Activated CD4-positive, alpha-beta memory T cell treated with anti-CD3 and anti-CD28 coated beads for 36 hours (primary cell): ENCODE data around the gene TCF15. TPM values are rescaled to one million over a fixed set of nuclear protein-coding genes. Genes with fewer than 3 reads are reported as not detected.

Experiments
- CTCF ChIA-PET: fragments of 350-600 bp; sonication (Branson Sonifier 250); formaldehyde crosslinking; loops from one replicate; lab custom pipeline; 2021; ENCODE audit warnings: antibody characterized with exemption, inconsistent platforms; lab: Charles Lee
- POLR2A ChIA-PET: fragments of 350-600 bp; sonication (Branson Sonifier 250); formaldehyde crosslinking; loops from one replicate; lab custom pipeline; 2021; ENCODE audit warnings: antibody characterized with exemption; lab: Charles Lee
- DNase-seq: peaks from one replicate; pipeline ENCODE4 v3.0.0-alpha.2; 2020
- H3K27ac Mint-ChIP-seq: one replicate; pipeline ENCODE4 v1.8.0; 2021; ENCODE audit warnings: mixed read lengths
- H3K27me3 Mint-ChIP-seq: one replicate; pipeline ENCODE4 v1.8.0; 2021; ENCODE audit warnings: mixed read lengths
- H3K36me3 Mint-ChIP-seq: one replicate; pipeline ENCODE4 v1.8.0; 2021; ENCODE audit warnings: mixed read lengths
- H3K4me1 Mint-ChIP-seq: one replicate; pipeline ENCODE4 v1.8.0; 2021; ENCODE audit warnings: low read depth, mixed read lengths
- H3K4me3 Mint-ChIP-seq: one replicate; pipeline ENCODE4 v1.8.0; 2021; ENCODE audit warnings: mild to moderate bottlenecking, mixed read lengths
- H3K9me3 Mint-ChIP-seq: one replicate; pipeline ENCODE4 v1.8.0; 2021; ENCODE audit warnings: mixed read lengths
- intact Hi-C: fragments of 100-400 bp; cut with micrococcal nuclease; formaldehyde crosslinking; loops from one replicate; pipeline ENCODE4 v1.15.1; 2023
- total RNA-seq, 2 experiments: library from RNA; stranded (reverse); gene quantifications; one replicate each; pipeline ENCODE4 v1.2.3, GENCODE V29; 2021

TCF15 gene
- total RNA-seq, 2 experiments from 2014 or later, result not detected

GRCh38 chr20:640674-641515 lies 30.8 kb upstream of the TCF15 start:
- ChIA-PET CTCF (no interaction called here), POLR2A (no interaction called here)
- no peak overlapping the region for H3K4me3 Mint-ChIP-seq
- intact Hi-C loops, result no loop called here
- H3K36me3 Mint-ChIP-seq, result no peaks in the 10 kb centered on the region
- H3K4me1 Mint-ChIP-seq, result peaks cover 11% of the 10 kb centered on the region
- no peak overlapping the region for H3K27ac Mint-ChIP-seq
- peaks cover 13% of the 10 kb centered on the region for H3K27me3 Mint-ChIP-seq
- no peaks in the 10 kb centered on the region for H3K9me3 Mint-ChIP-seq
- no peak for DNase-seq

GRCh38 chr20:638579-638978 lies 28.5 kb upstream of the TCF15 start:
- H3K27ac Mint-ChIP-seq, result no peak overlapping the region
- DNase-seq, result no peak
- H3K36me3 Mint-ChIP-seq, result no peaks in the 10 kb centered on the region
- ChIA-PET POLR2A (no interaction called here), CTCF (no interaction called here)
- intact Hi-C loops, result no loop called here
- H3K27me3 Mint-ChIP-seq, result peaks cover 12% of the 10 kb centered on the region
- no peak overlapping the region for H3K4me3 Mint-ChIP-seq
- peaks cover 6% of the 10 kb centered on the region for H3K4me1 Mint-ChIP-seq
- no peaks in the 10 kb centered on the region for H3K9me3 Mint-ChIP-seq

DNA sequence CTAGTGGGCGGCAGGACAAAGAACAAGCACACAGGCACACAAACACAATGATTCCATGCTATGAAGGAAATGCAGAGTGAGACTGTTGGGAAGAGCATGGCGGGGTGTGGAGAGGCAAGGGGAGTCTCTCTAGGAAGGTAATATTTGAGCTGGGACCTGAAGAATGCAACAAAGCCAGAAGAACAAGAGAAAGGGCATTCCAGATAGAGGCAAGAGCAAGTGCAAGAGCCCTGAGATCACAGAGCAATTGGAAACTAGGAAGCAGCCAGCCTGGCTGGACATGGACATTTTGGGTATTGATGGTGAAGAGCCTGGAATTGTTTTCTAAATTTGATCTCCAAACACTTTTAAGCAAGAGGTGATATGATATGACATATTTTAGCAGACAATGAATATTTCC lies 27.4 kb upstream of the TCF15 start:
- ChIA-PET POLR2A (no interaction called here), CTCF (interaction anchor here (1.0 kb wide), 1 partner anchor 8 kb away, joined by 4 read pairs; no protein-coding TSS in a partner anchor)
- DNase-seq, result no peak
- Mint-ChIP-seq H3K4me3 (no peak overlapping the region), H3K27ac (no peak overlapping the region), H3K27me3 (peaks cover 3% of the 10 kb centered on the region), H3K9me3 (no peaks in the 10 kb centered on the region), H3K4me1 (peaks cover 2% of the 10 kb centered on the region), H3K36me3 (no peaks in the 10 kb centered on the region)
- intact Hi-C loops, result no loop called here

DNA sequence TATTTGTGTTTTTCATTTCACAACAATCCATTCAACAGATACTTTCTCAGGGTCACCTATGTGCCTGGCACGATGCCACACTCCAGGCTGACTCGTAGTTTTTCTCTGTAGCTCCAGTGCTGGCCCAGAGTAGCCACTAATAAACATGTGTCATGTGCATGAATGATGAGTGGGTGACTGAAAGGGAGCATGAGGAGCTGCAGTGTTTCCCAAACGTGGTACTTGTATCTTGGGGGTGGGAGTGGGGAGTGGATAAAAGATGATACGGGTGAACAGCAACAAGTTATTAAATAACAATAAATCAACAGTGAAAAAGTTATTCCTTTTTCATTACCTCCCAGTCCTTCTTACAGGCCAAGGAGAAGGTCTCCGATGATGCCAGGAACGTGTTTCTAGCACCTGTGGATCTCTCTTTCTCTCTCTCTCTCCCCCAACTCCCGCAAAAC lies 25.8 kb upstream of the TCF15 start:
- ChIA-PET CTCF (interaction anchor here (1.4 to 1.5 kb wide), 2 partner anchors 9 to 31 kb away, joined by 4 read pairs; no protein-coding TSS in a partner anchor), POLR2A (no interaction called here)
- Mint-ChIP-seq H3K4me1 (no peaks in the 10 kb centered on the region), H3K36me3 (no peaks in the 10 kb centered on the region), H3K27me3 (peaks cover 3% of the 10 kb centered on the region), H3K9me3 (no peaks in the 10 kb centered on the region), H3K27ac (no peak overlapping the region), H3K4me3 (no peak overlapping the region)
- DNase-seq, result no peak
- intact Hi-C loops, result no loop called here

DNA sequence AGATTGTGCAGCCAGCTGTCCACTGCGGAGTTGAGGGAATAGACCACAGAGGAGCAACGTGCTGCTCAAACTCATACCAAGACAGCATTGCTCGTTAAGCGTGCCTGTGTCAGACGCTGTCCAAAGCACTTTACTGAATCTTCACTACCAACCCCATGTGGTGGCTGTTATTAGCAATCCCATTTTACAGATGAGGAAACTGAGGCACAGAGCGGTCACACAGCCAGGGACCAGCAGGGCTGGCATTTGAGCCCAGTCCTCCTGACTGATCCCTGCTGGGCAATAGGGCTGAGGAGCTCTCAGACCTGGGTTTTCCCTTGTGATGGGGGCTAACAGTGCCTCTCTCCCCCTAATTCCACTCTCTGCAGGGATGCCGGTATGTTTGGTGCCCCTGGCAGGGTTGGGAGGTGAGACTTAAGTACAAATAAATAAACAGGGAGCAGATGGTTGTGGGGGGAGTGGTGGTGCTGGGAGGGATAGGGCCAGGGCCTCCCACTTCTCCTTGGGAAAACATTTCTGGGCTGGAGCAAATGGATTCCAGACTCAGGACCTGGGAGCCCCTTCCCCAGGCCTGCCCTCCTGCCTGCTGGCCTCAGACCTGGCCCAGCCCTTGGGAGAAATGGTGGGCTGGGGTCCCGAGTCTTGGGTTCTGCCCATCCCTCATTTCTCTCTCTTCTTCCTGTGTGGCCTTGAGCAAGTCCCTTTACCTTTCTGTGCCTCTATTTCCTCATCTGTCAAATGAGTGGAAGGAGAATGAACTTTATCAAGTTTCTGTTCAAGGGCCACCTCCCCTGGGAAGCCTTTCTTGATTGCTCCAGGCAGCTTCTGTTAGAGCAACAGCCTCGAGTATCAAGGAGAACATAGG lies 25.2 kb upstream of the TCF15 start:
- intact Hi-C loops, result no loop called here
- Mint-ChIP-seq H3K27me3 (peaks cover 6% of the 10 kb centered on the region), H3K36me3 (no peaks in the 10 kb centered on the region), H3K4me1 (no peaks in the 10 kb centered on the region), H3K9me3 (no peaks in the 10 kb centered on the region), H3K4me3 (no peak overlapping the region), H3K27ac (no peak overlapping the region)
- no peak for DNase-seq
- ChIA-PET CTCF (interaction anchor here (1.4 to 1.5 kb wide), 2 partner anchors 10 to 32 kb away, joined by 4 read pairs; no protein-coding TSS in a partner anchor), POLR2A (no interaction called here)

DNA sequence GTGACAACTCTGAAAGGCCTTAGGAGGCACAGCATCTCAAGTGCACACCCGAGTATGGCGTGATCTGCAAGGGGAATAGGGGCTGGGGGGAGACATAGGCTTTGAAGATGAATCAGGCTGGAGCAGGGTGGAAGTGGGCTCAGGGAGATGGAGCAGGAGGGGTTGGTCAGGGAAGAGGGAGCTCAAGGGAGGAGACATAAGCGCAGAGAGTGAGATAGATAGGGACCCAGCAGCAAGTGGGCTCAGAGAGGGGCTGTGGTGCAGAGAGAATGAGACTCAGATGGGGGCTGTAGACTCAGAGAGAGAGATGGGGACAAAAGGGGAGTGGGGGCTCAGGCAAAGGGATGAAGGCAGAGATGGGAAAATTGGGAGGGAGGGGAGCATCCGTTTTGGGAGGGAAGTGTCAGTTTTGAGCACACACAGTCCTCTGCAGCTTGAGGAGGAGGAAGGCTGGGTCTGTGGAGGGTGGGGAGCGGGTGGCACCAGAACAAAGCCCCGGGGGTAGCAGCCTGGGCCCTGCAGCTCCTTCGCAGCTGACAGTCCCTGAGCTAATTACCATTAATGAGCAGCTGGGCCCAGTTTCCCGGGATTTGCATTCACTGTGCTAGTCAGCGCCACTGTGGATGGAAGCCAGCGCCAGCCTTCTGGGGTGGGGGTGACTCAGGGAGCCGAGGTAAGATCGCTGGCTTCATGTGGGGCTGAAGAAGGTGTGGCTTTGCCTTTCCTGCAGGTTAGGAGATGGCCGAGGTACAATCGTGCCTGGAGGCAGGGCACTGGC lies 24.2 kb upstream of the TCF15 start:
- H3K4me1 Mint-ChIP-seq, result no peaks in the 10 kb centered on the region

DNA sequence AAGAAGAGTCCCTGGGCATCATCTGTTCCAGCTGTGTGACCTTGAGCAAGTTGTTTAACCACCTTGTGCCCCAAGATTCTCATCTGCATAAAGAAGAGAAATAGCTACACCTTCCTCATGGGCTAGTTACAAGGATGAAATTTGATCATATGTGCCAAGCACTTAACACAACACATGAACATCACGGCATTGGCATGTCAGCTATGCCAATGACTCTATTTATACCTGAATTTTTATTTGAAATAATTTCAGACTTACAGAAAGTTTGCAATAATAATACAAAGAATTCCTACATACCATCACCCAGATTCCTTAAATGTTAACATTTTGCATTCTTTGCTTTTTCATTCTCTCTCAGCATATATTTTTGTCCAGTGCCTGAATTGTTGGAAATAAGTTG lies 21.0 kb upstream of the TCF15 start:
- no peak for DNase-seq
- H3K36me3 Mint-ChIP-seq, result no peaks in the 10 kb centered on the region
- ChIA-PET POLR2A (no interaction called here), CTCF (interaction anchor here (1.1 kb wide), 1 partner anchor 14 kb away, joined by 5 read pairs; no protein-coding TSS in a partner anchor)
- no peak overlapping the region for H3K4me3 Mint-ChIP-seq
- H3K27me3 Mint-ChIP-seq, result peaks cover 11% of the 10 kb centered on the region
- H3K27ac Mint-ChIP-seq, result no peak overlapping the region
- H3K4me1 Mint-ChIP-seq, result no peaks in the 10 kb centered on the region
- no peaks in the 10 kb centered on the region for H3K9me3 Mint-ChIP-seq
- intact Hi-C loops, result no loop called here

More for the DNA sequence above, 24.2 kb upstream of the TCF15 start:
- H3K9me3 Mint-ChIP-seq, result no peaks in the 10 kb centered on the region
- ChIA-PET CTCF (no interaction called here), POLR2A (no interaction called here)
- H3K36me3 Mint-ChIP-seq, result no peaks in the 10 kb centered on the region
- H3K27me3 Mint-ChIP-seq, result peaks cover 9% of the 10 kb centered on the region
- no peak for DNase-seq
- no peak overlapping the region for H3K4me3 Mint-ChIP-seq
- intact Hi-C loops, result no loop called here
- H3K27ac Mint-ChIP-seq, result no peak overlapping the region

DNA sequence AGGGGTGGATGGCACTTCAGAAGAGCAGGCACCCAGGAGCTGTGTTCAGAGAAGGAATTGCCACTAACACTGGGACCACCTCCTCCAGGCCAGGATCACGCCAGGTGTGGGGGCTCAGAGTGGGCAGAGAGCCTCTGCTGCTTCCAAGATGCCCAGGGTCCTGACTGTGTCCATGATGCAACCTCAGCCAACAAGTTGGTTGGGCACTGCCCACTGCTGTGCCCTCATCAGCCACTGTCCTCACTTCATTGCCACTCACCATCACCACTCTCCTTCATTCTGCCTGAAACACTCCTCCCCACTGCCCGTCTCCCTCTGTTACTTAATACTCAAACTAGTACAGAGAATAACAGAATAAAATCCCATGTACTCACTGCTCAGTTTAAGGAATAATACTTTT lies 16.5 kb upstream of the TCF15 start:
- DNase-seq, result no peak
- Mint-ChIP-seq H3K4me3 (no peak overlapping the region), H3K4me1 (no peaks in the 10 kb centered on the region), H3K36me3 (no peaks in the 10 kb centered on the region), H3K27ac (no peak overlapping the region), H3K27me3 (peaks cover 19% of the 10 kb centered on the region), H3K9me3 (no peaks in the 10 kb centered on the region)
- CTCF ChIA-PET, result interaction anchor here (1.3 kb wide), 1 partner anchor 19 kb away, joined by 4 read pairs; no protein-coding TSS in a partner anchor
- intact Hi-C loops, result no loop called here
- POLR2A ChIA-PET, result no interaction called here

DNA sequence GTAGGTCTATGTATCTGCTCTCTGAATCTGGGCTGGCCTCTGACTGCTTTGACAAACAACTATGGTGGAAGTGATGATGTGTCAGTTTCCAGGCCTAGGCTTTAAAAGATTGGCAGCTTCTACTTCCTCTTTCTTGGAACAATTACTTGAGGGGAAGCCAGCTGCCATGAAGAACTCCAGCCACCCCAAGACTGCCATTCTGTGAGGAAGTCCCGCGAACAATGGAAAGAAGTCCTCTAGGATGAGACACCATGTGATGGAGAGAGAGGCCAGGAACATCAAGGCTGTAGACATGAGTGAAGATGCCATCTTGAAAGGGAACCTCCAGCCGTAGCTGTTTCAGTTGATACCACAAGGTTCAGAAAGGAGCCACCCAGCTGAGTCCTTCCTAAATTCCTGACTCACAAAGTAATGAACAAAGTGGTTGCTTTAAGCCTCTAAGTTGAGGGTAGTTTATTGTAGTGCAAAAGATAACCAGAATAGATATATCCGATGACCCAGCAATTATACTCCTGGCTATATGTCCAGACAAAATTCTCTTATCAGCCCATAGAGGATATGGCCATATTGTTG lies 15.3 kb upstream of the TCF15 start:
- Mint-ChIP-seq H3K27me3 (peaks cover 23% of the 10 kb centered on the region), H3K4me3 (no peak overlapping the region), H3K27ac (no peak overlapping the region), H3K9me3 (no peaks in the 10 kb centered on the region), H3K36me3 (no peaks in the 10 kb centered on the region), H3K4me1 (no peaks in the 10 kb centered on the region)
- ChIA-PET POLR2A (no interaction called here), CTCF (interaction anchor here (1.0 kb wide), 1 partner anchor 11 kb away, joined by 3 read pairs; no protein-coding TSS in a partner anchor)
- intact Hi-C loops, result no loop called here
- DNase-seq, result no peak

GRCh38 chr20:623704-624103 lies 13.6 kb upstream of the TCF15 start:
- H3K9me3 Mint-ChIP-seq, result no peaks in the 10 kb centered on the region
- H3K27ac Mint-ChIP-seq, result no peak overlapping the region
- H3K36me3 Mint-ChIP-seq, result no peaks in the 10 kb centered on the region
- ChIA-PET POLR2A (no interaction called here), CTCF (interaction anchor here (1.6 kb wide), 1 partner anchor 22 kb away, joined by 5 read pairs; no protein-coding TSS in a partner anchor)
- DNase-seq, result no peak
- peaks cover 27% of the 10 kb centered on the region for H3K27me3 Mint-ChIP-seq
- no peak overlapping the region for H3K4me3 Mint-ChIP-seq
- H3K4me1 Mint-ChIP-seq, result no peaks in the 10 kb centered on the region
- intact Hi-C loops, result no loop called here

DNA sequence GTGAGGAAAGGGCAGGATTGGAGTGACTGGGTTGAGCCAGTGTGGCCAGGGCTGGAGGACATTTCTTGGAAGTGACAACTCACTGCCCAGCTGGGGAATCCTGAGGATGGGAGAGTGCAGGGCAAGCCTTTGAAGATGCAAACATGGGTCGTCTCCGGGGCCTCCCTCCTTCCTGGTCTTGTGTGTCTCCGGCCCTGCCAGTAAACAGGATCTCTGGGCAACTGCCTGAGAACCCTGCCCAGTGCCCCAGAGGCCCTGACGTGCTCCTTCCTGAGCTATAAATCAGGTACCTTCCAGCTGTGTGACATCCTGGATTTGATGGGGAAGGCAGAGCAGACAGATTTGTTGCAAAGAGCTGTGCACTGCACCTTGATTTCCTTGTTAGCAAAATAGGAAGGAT lies 12.9 kb upstream of the TCF15 start:
- H3K9me3 Mint-ChIP-seq, result peaks cover 5% of the 10 kb centered on the region
- ChIA-PET POLR2A (no interaction called here), CTCF (interaction anchor here (1.6 kb wide), 1 partner anchor 23 kb away, joined by 5 read pairs; no protein-coding TSS in a partner anchor)
- no peaks in the 10 kb centered on the region for H3K4me1 Mint-ChIP-seq
- no peak for DNase-seq
- no peak overlapping the region for H3K4me3 Mint-ChIP-seq
- no peaks in the 10 kb centered on the region for H3K36me3 Mint-ChIP-seq
- intact Hi-C loops, result no loop called here
- H3K27ac Mint-ChIP-seq, result no peak overlapping the region
- peaks cover 28% of the 10 kb centered on the region for H3K27me3 Mint-ChIP-seq
